Thoracic aorta (tissue), 2 donors: ENCODE results near the gene DAB2IP. TPM values are rescaled to one million over a fixed set of nuclear protein-coding genes. Genes with fewer than 3 reads are reported as not detected.

ENCODE experiments used
- ATAC-seq: fragments of 150-250 bp; one replicate; pipeline ENCODE4 v1.8.0; 2017; ENCODE audit warnings: low read depth; ENCODE audit not compliant: insufficient number of reproducible peaks, low FRiP score
- DNase-seq: peaks from one replicate; pipeline ENCODE4 v3.0.0-alpha.2; 2020; ENCODE audit warnings: low spot score
- H3K27ac ChIP-seq, 2 donors: fragments of 200-600 bp; sonication (generic); 1 replicate in 1 of 2; 2 replicates in 1 of 2; pipeline ENCODE4 v1.5.1; 2016; ENCODE audit warnings: mild to moderate bottlenecking in 2 of 2, moderate library complexity in 2 of 2
- H3K27me3 ChIP-seq: fragments of 200-600 bp; sonication (generic); replicated peaks from 2 replicates; pipeline ENCODE4 v1.6.0; 2016; ENCODE audit warnings: mild to moderate bottlenecking; ENCODE audit not compliant: insufficient read depth
- H3K36me3 ChIP-seq: fragments of 200-600 bp; sonication (generic); one replicate; pipeline ENCODE4 v1.5.1; 2016
- H3K4me1 ChIP-seq, 2 donors: fragments of 200-600 bp; sonication (generic); 1 replicate in 1 of 2; 2 replicates in 1 of 2; pipeline versions ENCODE4 v1.5.1 to v1.6.0; 2016; ENCODE audit warnings: low read depth in 2 of 2, mild to moderate bottlenecking in 1 of 2; ENCODE audit not compliant: control insufficient read depth in 1 of 2
- H3K4me3 ChIP-seq: fragments of 200-600 bp; sonication (generic); 2 replicates; pipeline ENCODE4 v1.5.1; 2016; ENCODE audit warnings: mild to moderate bottlenecking
- H3K9me3 ChIP-seq: fragments of 200-600 bp; sonication (generic); 2 replicates; pipeline ENCODE4 v1.5.1; 2016
- total RNA-seq, 2 donors: library from RNA; depleted of rRNA; stranded (reverse); fragments of >200 nt; gene quantifications; one replicate each; pipeline versions ENCODE4 v1.1.0 to v1.2.3, GENCODE V29; 2016
- TF ChIP-seq, protein P1 (sequence below): fragments of 200-600 bp; sonication (generic); IDR thresholded peaks from one replicate; pipeline ENCODE4 v1.5.1; 2019; ENCODE audit warnings: antibody characterized with exemption

Gene DAB2IP
- total RNA-seq, 2 donors from 2014 or later = 87.4 to 104 TPM

DNA sequence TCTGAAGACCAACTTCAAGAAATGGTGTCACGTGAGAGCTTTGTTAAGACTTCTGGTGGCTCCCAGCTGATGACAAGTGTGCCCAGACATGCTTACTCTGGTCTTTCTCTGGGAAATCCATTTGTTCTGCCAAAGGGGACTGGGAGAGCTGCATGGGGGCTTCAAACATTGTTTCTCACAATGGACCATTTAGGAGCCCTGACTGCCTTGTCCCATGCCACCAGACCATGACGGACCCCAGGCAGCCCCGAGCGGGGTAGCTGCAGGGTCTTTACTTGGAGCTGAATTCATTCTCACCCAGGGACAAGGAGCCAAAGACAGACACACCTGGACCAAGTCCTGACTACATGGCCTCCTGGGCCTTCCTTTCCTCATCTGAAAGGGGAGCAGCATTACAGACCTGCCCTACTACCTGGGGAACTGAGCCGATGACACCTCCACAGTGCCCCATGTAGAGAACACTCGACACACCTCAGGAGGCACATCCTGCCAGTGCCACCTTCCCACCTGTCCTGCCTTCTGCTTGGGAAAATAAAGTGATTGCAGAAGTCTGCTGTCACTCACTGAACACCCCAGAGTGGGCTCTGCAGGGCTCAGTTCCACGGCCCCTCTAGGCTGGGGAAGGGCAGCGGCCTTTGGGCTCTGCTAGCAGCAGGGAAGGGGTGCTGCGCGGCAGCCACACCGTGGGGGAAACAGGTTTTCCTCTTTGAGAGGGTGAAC lies 169.0 kb downstream of the DAB2IP start:
- DNase-seq = no peak
- TF ChIP-seq, protein P1, sequence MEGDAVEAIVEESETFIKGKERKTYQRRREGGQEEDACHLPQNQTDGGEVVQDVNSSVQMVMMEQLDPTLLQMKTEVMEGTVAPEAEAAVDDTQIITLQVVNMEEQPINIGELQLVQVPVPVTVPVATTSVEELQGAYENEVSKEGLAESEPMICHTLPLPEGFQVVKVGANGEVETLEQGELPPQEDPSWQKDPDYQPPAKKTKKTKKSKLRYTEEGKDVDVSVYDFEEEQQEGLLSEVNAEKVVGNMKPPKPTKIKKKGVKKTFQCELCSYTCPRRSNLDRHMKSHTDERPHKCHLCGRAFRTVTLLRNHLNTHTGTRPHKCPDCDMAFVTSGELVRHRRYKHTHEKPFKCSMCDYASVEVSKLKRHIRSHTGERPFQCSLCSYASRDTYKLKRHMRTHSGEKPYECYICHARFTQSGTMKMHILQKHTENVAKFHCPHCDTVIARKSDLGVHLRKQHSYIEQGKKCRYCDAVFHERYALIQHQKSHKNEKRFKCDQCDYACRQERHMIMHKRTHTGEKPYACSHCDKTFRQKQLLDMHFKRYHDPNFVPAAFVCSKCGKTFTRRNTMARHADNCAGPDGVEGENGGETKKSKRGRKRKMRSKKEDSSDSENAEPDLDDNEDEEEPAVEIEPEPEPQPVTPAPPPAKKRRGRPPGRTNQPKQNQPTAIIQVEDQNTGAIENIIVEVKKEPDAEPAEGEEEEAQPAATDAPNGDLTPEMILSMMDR = no peak
- Histone ChIP-seq H3K9me3 (no peaks in the 10 kb centered on the region), H3K36me3 (peaks cover 8% of the 10 kb centered on the region), H3K27me3 (no peaks in the 10 kb centered on the region), H3K4me1 (no peaks in the 10 kb centered on the region), H3K4me3 (no peak overlapping the region), H3K27ac (no peak overlapping the region)
- ATAC-seq = no peak

DNA sequence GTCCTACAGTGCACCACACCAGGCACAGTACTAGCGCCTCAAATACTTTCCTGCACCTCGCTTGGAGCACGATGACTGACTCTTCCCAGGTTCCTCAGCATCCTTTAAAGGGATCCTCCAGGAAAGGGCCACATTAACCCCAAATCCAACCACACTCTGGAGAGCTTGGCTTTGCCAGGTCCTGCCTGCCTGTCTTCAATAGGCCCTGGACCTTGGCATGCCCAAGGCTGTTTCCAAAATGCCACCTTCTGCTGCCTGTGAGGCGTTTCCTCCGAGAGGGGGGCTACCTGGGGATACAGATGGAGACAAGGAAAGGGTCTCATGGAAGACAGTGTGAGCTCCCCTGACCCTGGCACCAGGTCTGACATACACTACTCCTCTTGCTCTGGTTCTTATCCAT lies 169.9 kb downstream of the DAB2IP start:
- peaks cover 8% of the 10 kb centered on the region for H3K36me3 ChIP-seq
- H3K9me3 ChIP-seq = no peaks in the 10 kb centered on the region
- no peak for DNase-seq
- H3K27me3 ChIP-seq = no peaks in the 10 kb centered on the region
- TF ChIP-seq, protein P1 = no peak
- no peak for ATAC-seq
- H3K4me1 ChIP-seq = no peaks in the 10 kb centered on the region
- H3K27ac ChIP-seq = no peak overlapping the region
- H3K4me3 ChIP-seq = no peak overlapping the region

DNA sequence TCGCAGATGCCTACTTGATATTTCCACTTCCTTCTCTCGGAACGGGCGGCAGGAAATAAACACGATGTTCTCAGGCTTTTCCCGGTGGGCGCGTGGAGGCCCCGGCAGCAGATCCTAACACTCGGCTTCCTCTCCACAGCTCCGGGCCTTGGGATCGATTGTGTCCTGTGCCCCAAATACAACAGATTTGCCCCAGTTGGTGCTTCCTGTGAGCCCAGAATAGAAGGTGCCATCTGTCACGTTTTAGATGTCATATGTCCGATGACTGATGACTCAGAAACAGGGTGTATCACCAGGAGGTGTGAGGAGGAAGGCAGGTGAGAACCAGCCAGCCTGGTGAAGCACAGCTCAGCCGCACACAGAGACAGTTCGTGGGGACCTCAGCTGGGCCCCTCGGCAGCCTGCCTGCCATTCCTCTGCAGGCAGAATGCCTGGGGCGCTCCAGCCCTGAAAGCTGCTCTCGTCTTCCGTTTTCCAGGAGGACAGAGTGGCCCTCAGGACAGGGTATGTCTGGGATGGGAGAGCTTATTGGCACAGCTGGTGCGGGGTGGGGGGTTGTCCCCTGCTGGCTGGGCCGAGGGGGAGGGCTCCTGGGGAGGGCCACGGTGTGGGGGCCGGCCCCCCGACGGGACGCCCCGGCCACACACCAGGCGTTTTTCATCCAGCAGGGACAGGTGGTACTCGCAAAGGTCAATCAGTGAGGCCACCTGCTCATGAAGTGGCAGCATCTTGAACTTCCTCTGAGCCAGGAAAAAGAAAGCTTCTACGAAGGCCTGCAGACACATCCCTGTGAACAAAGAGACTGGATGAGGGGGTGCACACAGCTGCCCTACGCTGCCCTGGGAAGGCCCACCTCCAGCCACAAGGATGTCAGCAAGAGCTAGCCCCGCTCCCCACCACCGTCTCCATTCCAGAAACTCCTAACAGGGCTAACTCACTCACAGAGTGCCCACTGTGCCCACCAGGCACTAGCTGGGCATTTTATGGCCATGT lies 171.0 kb downstream of the DAB2IP start:
- ATAC-seq (no peak), DNase-seq (no peak)
- TF ChIP-seq, protein P1 = no peak

DNA sequence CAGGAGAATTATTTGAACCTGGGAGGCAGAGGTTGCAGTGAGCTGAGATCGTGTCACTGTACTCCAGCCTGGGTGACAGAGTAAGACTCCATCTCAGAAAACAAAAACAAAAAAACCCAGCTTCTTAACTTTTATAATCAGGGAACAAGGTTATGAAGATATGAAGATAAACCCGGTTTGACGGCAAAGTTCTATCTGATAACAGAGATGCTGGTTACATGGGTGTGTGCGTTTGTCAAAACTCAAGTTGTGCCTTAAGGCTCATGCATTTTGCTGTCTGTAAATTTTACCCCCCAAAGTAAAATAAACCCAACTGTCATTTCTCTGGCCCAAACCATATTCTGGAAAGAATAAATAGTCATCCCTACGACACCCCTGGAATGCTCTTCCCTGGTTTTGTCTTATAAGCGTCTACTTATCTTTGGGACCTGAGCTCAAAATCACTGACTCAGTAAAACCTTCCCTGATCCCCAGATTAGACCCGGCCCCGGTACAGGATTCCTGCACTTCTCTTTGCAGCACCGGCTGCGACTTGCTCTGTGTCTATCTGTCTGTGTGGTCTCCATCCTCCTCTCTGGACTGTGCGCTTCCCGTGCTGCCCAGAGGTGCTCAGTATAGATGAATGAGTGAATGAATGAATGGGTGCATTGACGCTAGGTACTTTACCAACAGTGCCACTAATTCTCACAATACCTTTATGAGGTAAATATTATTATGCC lies 172.2 kb downstream of the DAB2IP start:
- H3K27ac ChIP-seq = no peak overlapping the region
- TF ChIP-seq, protein P1 = no peak
- H3K9me3 ChIP-seq = no peaks in the 10 kb centered on the region
- H3K4me1 ChIP-seq = no peaks in the 10 kb centered on the region
- no peak for ATAC-seq
- H3K27me3 ChIP-seq = no peaks in the 10 kb centered on the region
- H3K4me3 ChIP-seq = no peak overlapping the region
- peaks cover 8% of the 10 kb centered on the region for H3K36me3 ChIP-seq
- DNase-seq = no peak

More for the DNA sequence above, 171.0 kb downstream of the DAB2IP start:
- Histone ChIP-seq H3K9me3 (no peaks in the 10 kb centered on the region), H3K36me3 (peaks cover 8% of the 10 kb centered on the region), H3K4me3 (no peak overlapping the region), H3K4me1 (no peaks in the 10 kb centered on the region), H3K27me3 (no peaks in the 10 kb centered on the region), H3K27ac (no peak overlapping the region)

DNA sequence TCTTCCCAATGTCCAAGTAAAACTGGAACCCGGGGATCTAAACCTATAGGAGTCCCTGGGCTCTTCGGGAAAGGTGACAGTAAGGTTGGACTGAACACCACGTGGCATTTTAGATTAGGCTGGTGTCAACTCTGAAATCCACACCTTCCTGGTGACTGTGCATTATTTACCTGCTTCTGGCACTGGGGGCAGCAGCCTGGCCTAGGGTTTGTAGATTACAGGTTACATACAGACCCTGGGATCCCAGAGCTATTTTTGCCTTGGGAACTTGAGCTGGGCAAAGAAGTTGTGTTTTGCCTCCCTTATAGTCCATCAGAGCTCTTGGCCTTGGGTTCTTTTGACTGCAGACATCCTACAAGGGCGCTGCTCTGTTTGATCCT lies 173.2 kb downstream of the DAB2IP start:
- H3K27me3 ChIP-seq = no peaks in the 10 kb centered on the region
- H3K27ac ChIP-seq = no peak overlapping the region
- DNase-seq = no peak
- H3K4me1 ChIP-seq = no peaks in the 10 kb centered on the region
- no peak overlapping the region for H3K4me3 ChIP-seq
- TF ChIP-seq, protein P1 = no peak
- peaks cover 8% of the 10 kb centered on the region for H3K36me3 ChIP-seq
- H3K9me3 ChIP-seq = no peaks in the 10 kb centered on the region
- ATAC-seq = no peak
